H1 (cell line): ENCODE results near the gene AMZ1.

ENCODE experiments used
- CHD2 ChIP-seq: IDR thresholded peaks from 2 replicates; pipeline ENCODE4 v1.6.1; 2012; ENCODE audit warnings: low read length, improper control_type of control experiment
- CTCF ChIP-seq, 3 experiments: IDR thresholded peaks; 1 replicate in 2 of 3; 2 replicates in 1 of 3; pipeline versions ENCODE4 v1.5.1 to v1.6.1; 2011; ENCODE audit warnings: low read length in 3 of 3, mild to moderate bottlenecking in 3 of 3, inconsistent platforms in 2 of 3, low read depth in 1 of 3, moderate library complexity in 1 of 3; ENCODE audit not compliant: insufficient read depth in 1 of 3; ENCODE audit errors: control extremely low read depth in 1 of 3
- EP300 ChIP-seq, 2 experiments: IDR thresholded peaks; 1 replicate in 1 of 2; 2 replicates in 1 of 2; pipeline ENCODE4 v1.6.1; 2011 to 2012; ENCODE audit warnings: low read depth in 2 of 2, low read length in 2 of 2, mild to moderate bottlenecking in 2 of 2, borderline replicate concordance in 1 of 2, inconsistent platforms in 1 of 2, moderate library complexity in 1 of 2
- EZH2 ChIP-seq: fragments of 200-600 bp; sonication (generic); IDR thresholded peaks from 2 replicates; pipeline ENCODE4 v1.7.1; 2012; ENCODE audit warnings: low read depth, mild to moderate bottlenecking, moderate library complexity, low read length, inconsistent platforms; ENCODE audit not compliant: severe bottlenecking
- GTF2F1 ChIP-seq: IDR thresholded peaks from 2 replicates; pipeline ENCODE4 v1.6.1; 2012; ENCODE audit warnings: low read depth, low read length, improper control_type of control experiment, borderline replicate concordance
- HDAC2 ChIP-seq, 2 experiments: fragments of 300-600 bp in 1 of 2; sonication (generic) in 1 of 2; IDR thresholded peaks; 2 replicates each; pipeline ENCODE4 v1.6.1; 2011 to 2012; ENCODE audit warnings: low read depth in 2 of 2, low read length in 2 of 2, mild to moderate bottlenecking in 2 of 2, moderate library complexity in 2 of 2, borderline replicate concordance in 1 of 2, inconsistent platforms in 1 of 2
- JUND ChIP-seq: IDR thresholded peaks from 2 replicates; pipeline ENCODE4 v1.6.1; 2011; ENCODE audit warnings: mild to moderate bottlenecking, improper control_type of control experiment, low read length
- KDM1A ChIP-seq: fragments of 200-600, 300-600 bp; sonication (generic); IDR thresholded peaks from 2 replicates; pipeline ENCODE4 v1.7.1; 2016; ENCODE audit warnings: mild to moderate bottlenecking, low read length, borderline replicate concordance
- POLR2A ChIP-seq, 2 experiments: IDR thresholded peaks; 1 replicate in 1 of 2; 2 replicates in 1 of 2; pipeline ENCODE4 v1.6.1; 2011; ENCODE audit warnings: low read depth in 2 of 2, low read length in 2 of 2, mild to moderate bottlenecking in 2 of 2; ENCODE audit errors: control extremely low read depth in 1 of 2
- SIRT6 ChIP-seq: IDR thresholded peaks from one replicate; pipeline ENCODE4 v1.7.1; 2012; ENCODE audit warnings: low read length, inconsistent platforms
- SP1 ChIP-seq: IDR thresholded peaks from 2 replicates; pipeline ENCODE4 v1.6.1; 2011; ENCODE audit warnings: low read depth, low read length
- TAF1 ChIP-seq: IDR thresholded peaks from 2 replicates; pipeline ENCODE4 v1.6.1; 2011; ENCODE audit warnings: mild to moderate bottlenecking, low read depth, low read length
- ZNF274 ChIP-seq: IDR thresholded peaks from 2 replicates; pipeline ENCODE4 v1.7.0; 2012; ENCODE audit warnings: low read length, borderline replicate concordance; ENCODE audit errors: extremely low read depth

GRCh38 chr7:2728316-2729030 is 40.5 kb downstream of the AMZ1 start:
- no peak for TF ChIP-seq JUND
- no peak for TF ChIP-seq EP300 (IDR thresholded peaks at IDR 0.05; ENCODE audit: borderline replicate concordance in 1 of 2, low read depth in 2 of 2, low read length in 2 of 2)
- TF ChIP-seq EZH2, result no peak
- no peak for TF ChIP-seq POLR2A (IDR thresholded peaks at IDR 0.05; ENCODE audit: control extremely low read depth in 1 of 2, low read depth in 2 of 2, low read length in 2 of 2)
- TF ChIP-seq ZNF274, result no peak
- TF ChIP-seq CHD2, result no peak
- no peak for TF ChIP-seq CTCF (IDR thresholded peaks at IDR 0.05; ENCODE audit: control extremely low read depth in 1 of 3, insufficient read depth in 1 of 3, low read depth in 1 of 3, low read length in 3 of 3)
- TF ChIP-seq KDM1A, result no peak
- TF ChIP-seq TAF1, result no peak
- TF ChIP-seq SP1, result no peak
- no peak for TF ChIP-seq SIRT6
- no peak for TF ChIP-seq HDAC2 (IDR thresholded peaks at IDR 0.05; ENCODE audit: borderline replicate concordance in 1 of 2, low read depth in 2 of 2, low read length in 2 of 2)
- TF ChIP-seq GTF2F1, result no peak
